ENCODE data around the gene SHISAL2A.

The SHISAL2A gene

GRCh38 chr1:52677076-52677806 is 44.3 kb downstream of the SHISAL2A start:
- H3K9ac ChIP-seq (ENCODE audit: low read depth, low read length): no peak overlapping the region
- peaks cover 13% of the 10 kb centered on the region for H3K4me1 ChIP-seq (ENCODE audit: insufficient read depth, low read length)
- H3K9me3 ChIP-seq (ENCODE audit: insufficient read depth, low read length, severe bottlenecking): no peaks in the 10 kb centered on the region
- no peak overlapping the region for H3K4me2 ChIP-seq (ENCODE audit: insufficient read depth, low read length)
- no peak overlapping the region for H2AFZ ChIP-seq (ENCODE audit: low read depth, low read length)
- no peak overlapping the region for H3K27ac ChIP-seq (ENCODE audit: low read length)
- no peaks in the 10 kb centered on the region for H4K20me1 ChIP-seq (ENCODE audit: insufficient read depth, low read length)
- DNase-seq (no peak), ATAC-seq (ENCODE audit: insufficient read depth, low read depth) (no peak)
- no peaks in the 10 kb centered on the region for H3K27me3 ChIP-seq (ENCODE audit: insufficient read depth, low read length, poor library complexity)
- no peaks in the 10 kb centered on the region for H3K36me3 ChIP-seq (ENCODE audit: insufficient read depth, low read length)
- no peaks in the 10 kb centered on the region for H3K79me2 ChIP-seq (ENCODE audit: insufficient read depth, low read length)
- H3K4me3 ChIP-seq (ENCODE audit: low read depth in 1 of 2, low read length in 2 of 2): no peak overlapping the region
- TF ChIP-seq CTCF (IDR thresholded peaks at IDR 0.05; ENCODE audit: borderline replicate concordance, extremely low read depth, low read length, poor library complexity, severe bottlenecking) (no peak), EZH2 (IDR thresholded peaks at IDR 0.05; ENCODE audit: borderline replicate concordance, low read depth, low read length, severe bottlenecking) (no peak)

- Histone ChIP-seq H3K27me3 (ENCODE audit: insufficient read depth, low read length, poor library complexity) (no peaks in the 10 kb centered on the region), H3K4me3 (ENCODE audit: low read depth in 1 of 2, low read length in 2 of 2) (no peak overlapping the region), H3K36me3 (ENCODE audit: insufficient read depth, low read length) (no peaks in the 10 kb centered on the region), H3K9me3 (ENCODE audit: insufficient read depth, low read length, severe bottlenecking) (no peaks in the 10 kb centered on the region), H3K79me2 (ENCODE audit: insufficient read depth, low read length) (no peaks in the 10 kb centered on the region), H4K20me1 (ENCODE audit: insufficient read depth, low read length) (no peaks in the 10 kb centered on the region), H3K9ac (ENCODE audit: low read depth, low read length) (no peak overlapping the region), H3K27ac (ENCODE audit: low read length) (no peak overlapping the region), H2AFZ (ENCODE audit: low read depth, low read length) (no peak overlapping the region), H3K4me1 (ENCODE audit: insufficient read depth, low read length) (peaks cover 12% of the 10 kb centered on the region), H3K4me2 (ENCODE audit: insufficient read depth, low read length) (no peak overlapping the region)
- TF ChIP-seq CTCF (IDR thresholded peaks at IDR 0.05; ENCODE audit: borderline replicate concordance, extremely low read depth, low read length, poor library complexity, severe bottlenecking) (no peak), EZH2 (IDR thresholded peaks at IDR 0.05; ENCODE audit: borderline replicate concordance, low read depth, low read length, severe bottlenecking) (no peak)
- ATAC-seq (ENCODE audit: insufficient read depth, low read depth) (no peak), DNase-seq (no peak)
Measured at GRCh38 chr1:52679048-52679447, 46.1 kb downstream of the SHISAL2A start.

DNA sequence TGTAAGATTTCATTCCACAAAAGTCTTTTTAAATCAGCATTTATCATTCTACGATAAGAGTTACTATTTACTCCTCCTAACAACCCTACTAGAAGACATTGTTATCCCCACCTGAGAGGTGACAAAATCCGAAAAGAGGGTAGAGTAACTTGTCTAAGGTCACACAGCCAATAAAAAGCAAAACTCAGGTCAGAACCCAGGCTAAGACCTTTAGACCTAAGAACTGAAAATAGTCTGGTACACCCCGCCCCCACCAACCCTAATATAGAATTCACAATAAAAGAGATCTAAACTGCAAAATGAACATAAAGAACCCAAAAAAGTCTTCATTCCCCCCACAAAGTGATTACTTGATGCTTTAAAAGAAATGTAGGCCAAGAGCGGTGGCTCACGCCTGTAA is 46.5 kb downstream of the SHISAL2A start:
- H3K27me3 ChIP-seq (ENCODE audit: insufficient read depth, low read length, poor library complexity): no peaks in the 10 kb centered on the region
- no peak overlapping the region for H3K9ac ChIP-seq (ENCODE audit: low read depth, low read length)
- no peak overlapping the region for H2AFZ ChIP-seq (ENCODE audit: low read depth, low read length)

DNA sequence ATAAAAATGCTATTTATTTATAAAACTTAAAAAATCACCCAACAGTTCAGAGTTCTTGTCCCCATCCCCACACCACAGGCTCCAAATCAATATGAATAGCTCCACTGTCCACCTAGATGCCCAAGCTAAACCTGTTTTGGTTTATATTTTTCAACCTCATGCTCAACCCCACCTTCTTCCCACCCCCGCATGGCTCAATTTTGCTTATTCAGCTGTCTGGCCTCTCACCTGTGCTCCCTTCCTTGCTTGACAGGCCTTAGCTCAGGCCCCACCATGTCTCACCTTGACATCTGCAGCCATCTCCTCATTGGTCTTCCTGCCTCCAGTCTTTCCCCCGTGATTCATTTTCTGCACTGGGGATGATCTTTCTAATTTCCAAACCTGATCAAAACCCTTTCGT is 47.4 kb downstream of the SHISAL2A start:
- Histone ChIP-seq H2AFZ (ENCODE audit: low read depth, low read length) (no peak overlapping the region), H3K9ac (ENCODE audit: low read depth, low read length) (no peak overlapping the region), H3K4me1 (ENCODE audit: insufficient read depth, low read length) (no peaks in the 10 kb centered on the region), H4K20me1 (ENCODE audit: insufficient read depth, low read length) (no peaks in the 10 kb centered on the region), H3K4me3 (ENCODE audit: low read depth in 1 of 2, low read length in 2 of 2) (no peak overlapping the region), H3K9me3 (ENCODE audit: insufficient read depth, low read length, severe bottlenecking) (no peaks in the 10 kb centered on the region), H3K36me3 (ENCODE audit: insufficient read depth, low read length) (peaks cover 8% of the 10 kb centered on the region), H3K79me2 (ENCODE audit: insufficient read depth, low read length) (no peaks in the 10 kb centered on the region), H3K27ac (ENCODE audit: low read length) (no peak overlapping the region), H3K4me2 (ENCODE audit: insufficient read depth, low read length) (no peak overlapping the region), H3K27me3 (ENCODE audit: insufficient read depth, low read length, poor library complexity) (no peaks in the 10 kb centered on the region)
- DNase-seq: no peak
- TF ChIP-seq EZH2 (IDR thresholded peaks at IDR 0.05; ENCODE audit: borderline replicate concordance, low read depth, low read length, severe bottlenecking): no peak
- TF ChIP-seq CTCF (IDR thresholded peaks at IDR 0.05; ENCODE audit: borderline replicate concordance, extremely low read depth, low read length, poor library complexity, severe bottlenecking): no peak
- no peak for ATAC-seq (ENCODE audit: insufficient read depth, low read depth)

More for the DNA sequence above, 46.5 kb downstream of the SHISAL2A start:
- ATAC-seq (ENCODE audit: insufficient read depth, low read depth): no peak
- Histone ChIP-seq H3K4me2 (ENCODE audit: insufficient read depth, low read length) (no peak overlapping the region), H3K9me3 (ENCODE audit: insufficient read depth, low read length, severe bottlenecking) (no peaks in the 10 kb centered on the region), H3K79me2 (ENCODE audit: insufficient read depth, low read length) (no peaks in the 10 kb centered on the region), H3K4me1 (ENCODE audit: insufficient read depth, low read length) (peaks cover 8% of the 10 kb centered on the region), H3K36me3 (ENCODE audit: insufficient read depth, low read length) (no peaks in the 10 kb centered on the region), H3K4me3 (ENCODE audit: low read depth in 1 of 2, low read length in 2 of 2) (no peak overlapping the region), H4K20me1 (ENCODE audit: insufficient read depth, low read length) (no peaks in the 10 kb centered on the region), H3K27ac (ENCODE audit: low read length) (no peak overlapping the region)
- DNase-seq: no peak
- no peak for TF ChIP-seq EZH2 (IDR thresholded peaks at IDR 0.05; ENCODE audit: borderline replicate concordance, low read depth, low read length, severe bottlenecking)
